HepG2 (cell line): ENCODE results near the gene GOLPH3. TPM values are rescaled to one million over a fixed set of nuclear protein-coding genes. Genes with fewer than 3 reads are reported as not detected.
A peak's percentile ranks its signal among the peaks of the same experiment; 100 is the strongest.

ENCODE experiments used
- ATAC-seq: fragments of 200-7000 bp; cut with Tn5 transposase; 3 replicates; pipeline ENCODE4 v1.9.1; 2020; ENCODE audit warnings: mild to moderate bottlenecking, moderate library complexity
- BruUV-seq: library from RNA; stranded (reverse); fragments of 400-500 nt; replicated peaks from 2 replicates; lab custom pipeline; 2021; lab: Mats Ljungman, UMichigan
- CTCF ChIA-PET: fragments of 300-600 bp; formaldehyde crosslinking; extraction: SDS; loops from one replicate; lab custom pipeline; 2021; ENCODE audit warnings: low total read pairs, inconsistent platforms, low intra/inter-chr PET ratio; lab: Yijun Ruan, JAX
- POLR2A ChIA-PET: fragments of 350-600 bp; sonication (Branson Sonifier 250); formaldehyde crosslinking; loops from one replicate; lab custom pipeline; 2020; ENCODE audit warnings: antibody characterized with exemption, inconsistent platforms; lab: Yijun Ruan, JAX
- DNase-seq: peaks from one replicate; pipeline ENCODE4 v3.0.0-alpha.2; 2015; ENCODE audit warnings: low spot score
- FAIRE-seq: peaks from 3 replicates; lab custom pipeline; 2011; peaks lifted over from hg19 to GRCh38; lab: Jason Lieb, UNC
- H2AFZ ChIP-seq: one replicate; pipeline ENCODE4 v1.6.1; 2011; ENCODE audit warnings: low read length, inconsistent platforms
- H3K27ac ChIP-seq: fragments of 300-600 bp; 3 replicates; pipeline ENCODE4 v1.8.0; 2011; ENCODE audit warnings: mixed run types, mild to moderate bottlenecking, mixed read lengths, low read length, inconsistent platforms; ENCODE audit not compliant: insufficient read depth; ENCODE audit errors: extremely low read length
- H3K27me3 ChIP-seq, 2 experiments: fragments of 200-600 bp in 1 of 2; 2 replicates in 1 of 2; 3 replicates in 1 of 2; pipeline versions ENCODE4 v1.6.0 to v1.8.0; 2011; ENCODE audit warnings: low read length in 2 of 2, mild to moderate bottlenecking in 2 of 2, moderate library complexity in 2 of 2, inconsistent platforms in 1 of 2; ENCODE audit not compliant: insufficient read depth in 2 of 2, control insufficient read depth in 1 of 2
- H3K36me3 ChIP-seq, 2 experiments: fragments of 200-600 bp in 1 of 2; replicated peaks in 1 of 2; 2 replicates in 1 of 2; 3 replicates in 1 of 2; pipeline versions ENCODE4 v1.5.1 to v1.8.0; 2011; ENCODE audit warnings: low read length in 2 of 2, inconsistent platforms in 1 of 2; ENCODE audit not compliant: insufficient read depth in 2 of 2, control insufficient read depth in 1 of 2
- H3K4me1 ChIP-seq: 2 replicates; pipeline ENCODE4 v1.5.1; 2012; ENCODE audit warnings: low read length, inconsistent platforms; ENCODE audit not compliant: insufficient read depth
- H3K4me2 ChIP-seq: 2 replicates; pipeline ENCODE4 v1.6.0; 2011; ENCODE audit warnings: low read depth, low read length, inconsistent platforms
- H3K4me3 ChIP-seq, 3 experiments: fragments of 200-600 bp in 1 of 3; sonication (generic), shearing (Covaris generic) in 1 of 3; replicated peaks in 1 of 3; 2 replicates each; pipeline ENCODE4 v1.5.1; 2011 to 2016; ENCODE audit warnings: low read length in 3 of 3, inconsistent platforms in 2 of 3, low read depth in 2 of 3, mild to moderate bottlenecking in 2 of 3, control low read depth in 1 of 3, mixed read lengths in 1 of 3; ENCODE audit not compliant: insufficient read depth in 1 of 3
- H3K79me2 ChIP-seq: one replicate; pipeline ENCODE4 v1.6.1; 2011; ENCODE audit warnings: low read length, inconsistent platforms; ENCODE audit not compliant: insufficient read depth
- H3K9ac ChIP-seq: 2 replicates; pipeline ENCODE4 v1.6.0; 2011; ENCODE audit warnings: mild to moderate bottlenecking, low read depth, low read length, inconsistent platforms; ENCODE audit not compliant: insufficient read depth
- H3K9me3 ChIP-seq: 2 replicates; pipeline ENCODE4 v1.5.1; 2012; ENCODE audit warnings: mild to moderate bottlenecking, low read length
- H4K20me1 ChIP-seq: 2 replicates; pipeline ENCODE4 v1.6.0; 2011; ENCODE audit warnings: inconsistent platforms, mild to moderate bottlenecking, low read length, moderate library complexity; ENCODE audit not compliant: insufficient read depth
- ATF1 ChIP-seq: IDR thresholded peaks from 2 replicates; pipeline ENCODE4 v1.6.1; 2016; ENCODE audit warnings: mild to moderate bottlenecking, control low read depth
- CEBPB ChIP-seq: IDR thresholded peaks from 2 replicates; pipeline ENCODE4 v1.6.1; 2011; ENCODE audit warnings: low read depth, low read length, improper control_type of control experiment, borderline replicate concordance
- ELF1 ChIP-seq: sonication (generic); formaldehyde crosslinking; IDR thresholded peaks from 2 replicates; pipeline ENCODE4 v1.4.0; 2020; ENCODE audit warnings: missing genetic modification reagents
- HNF4A ChIP-seq: sonication (generic); formaldehyde crosslinking; IDR thresholded peaks from 2 replicates; pipeline ENCODE4 v1.4.0; 2020; ENCODE audit warnings: missing genetic modification reagents
- NR2C2 ChIP-seq: sonication (generic); formaldehyde crosslinking; IDR thresholded peaks from 2 replicates; pipeline ENCODE4 v1.4.0; 2020; ENCODE audit warnings: missing genetic modification reagents, mild to moderate bottlenecking, moderate library complexity, borderline replicate concordance
- NR2F1 ChIP-seq, 2 experiments: fragments of 450-650 bp in 1 of 2; formaldehyde crosslinking in 1 of 2; IDR thresholded peaks; 2 replicates each; pipeline versions ENCODE4 v1.5.0 to v1.6.1; 2016 to 2020; ENCODE audit warnings: mild to moderate bottlenecking in 1 of 2, missing compliant biosample characterization in 1 of 2, missing genetic modification reagents in 1 of 2, moderate library complexity in 1 of 2
- NR2F6 ChIP-seq, 2 experiments: IDR thresholded peaks; 2 replicates each; pipeline ENCODE4 v1.6.1; 2016; ENCODE audit warnings: antibody characterized with exemption in 1 of 2, mild to moderate bottlenecking in 1 of 2
- SIX4 ChIP-seq: sonication (generic); formaldehyde crosslinking; IDR thresholded peaks from 2 replicates; pipeline ENCODE4 v1.4.0; 2020; ENCODE audit warnings: missing genetic modification reagents
- ZNF121 ChIP-seq: sonication (generic); formaldehyde crosslinking; IDR thresholded peaks from 2 replicates; pipeline ENCODE4 v1.5.0; 2020; ENCODE audit warnings: mild to moderate bottlenecking, missing genetic modification reagents
- ZNF446 ChIP-seq: sonication (generic); formaldehyde crosslinking; IDR thresholded peaks from 2 replicates; pipeline ENCODE4 v1.5.0; 2020; ENCODE audit warnings: mild to moderate bottlenecking, missing genetic modification reagents
- ZNF644 ChIP-seq: IDR thresholded peaks from 2 replicates; pipeline ENCODE4 v1.6.1; 2016; ENCODE audit warnings: low read depth
- WGBS: methylation state at CpG from one replicate; pipeline ENCODE4 v1.1.6; 2017; ENCODE audit warnings: low lambda C conversion rate; 5-methylcytosine and 5-hydroxymethylcytosine counted together
- in situ Hi-C: cut with HindIII; loops from 2 replicates; pipeline ENCODE4 v1.10.0; 2017; ENCODE audit warnings: low pct_unique_long_range_greater_than_20kb; ENCODE audit not compliant: extremely low pct_ligation_motif_present
- intact Hi-C: fragments of 100-400 bp; cut with micrococcal nuclease; formaldehyde crosslinking; loops from one replicate; pipeline ENCODE4 v1.10.0; 2022; ENCODE audit not compliant: unreplicated experiment
- polyA plus RNA-seq, 8 experiments: library from polyadenylated mRNA; depleted of rRNA in 3 of 8; stranded (reverse) in 7 of 8; unstranded in 1 of 8; fragments of >200 nt; fragmentation: Illumina TruSeq in 4 of 8; extraction: Trizol in 4 of 8; gene quantifications; 2 replicates each; pipeline versions ENCODE4 v1.2.1 to v1.2.3, GENCODE V29; 2011 to 2016; ENCODE audit warnings: low read depth in 4 of 8, missing spikeins in 1 of 8, mixed read lengths in 1 of 8; ENCODE audit not compliant: insufficient read depth in 1 of 8
- total RNA-seq, 5 experiments: library from RNA; depleted of rRNA; stranded (reverse); fragments of >200 nt; fragmentation: Illumina TruSeq; extraction: Trizol; gene quantifications; 2 replicates each; pipeline ENCODE4 v1.2.3, GENCODE V29; 2016; ENCODE audit warnings: low read depth in 1 of 5
- TF ChIP-seq, protein P1 (sequence below): sonication (generic); formaldehyde crosslinking; IDR thresholded peaks from 2 replicates; pipeline ENCODE4 v1.9.0; 2022; ENCODE audit warnings: low read depth, missing genetic modification reagents
- TF ChIP-seq, protein P2 (sequence below): sonication (generic); formaldehyde crosslinking; IDR thresholded peaks from 2 replicates; pipeline ENCODE4 v1.4.0; 2020; ENCODE audit warnings: mild to moderate bottlenecking, missing genetic modification reagents
- TF ChIP-seq, protein P3 (sequence below): IDR thresholded peaks from 2 replicates; pipeline ENCODE4 v1.6.1; 2016; ENCODE audit warnings: missing compliant biosample characterization, missing genetic modification reagents, borderline replicate concordance
- TF ChIP-seq, protein P4 (sequence below): sonication (generic); formaldehyde crosslinking; IDR thresholded peaks from 2 replicates; pipeline ENCODE4 v1.4.0; 2020; ENCODE audit warnings: mild to moderate bottlenecking, missing genetic modification reagents

The GOLPH3 gene
- total and polyA plus RNA-seq, 2 of the 13 experiments (the other 11 are each of a cell fraction or from before 2014, with no cell fraction given): 59.5 to 84.5 TPM

DNA sequence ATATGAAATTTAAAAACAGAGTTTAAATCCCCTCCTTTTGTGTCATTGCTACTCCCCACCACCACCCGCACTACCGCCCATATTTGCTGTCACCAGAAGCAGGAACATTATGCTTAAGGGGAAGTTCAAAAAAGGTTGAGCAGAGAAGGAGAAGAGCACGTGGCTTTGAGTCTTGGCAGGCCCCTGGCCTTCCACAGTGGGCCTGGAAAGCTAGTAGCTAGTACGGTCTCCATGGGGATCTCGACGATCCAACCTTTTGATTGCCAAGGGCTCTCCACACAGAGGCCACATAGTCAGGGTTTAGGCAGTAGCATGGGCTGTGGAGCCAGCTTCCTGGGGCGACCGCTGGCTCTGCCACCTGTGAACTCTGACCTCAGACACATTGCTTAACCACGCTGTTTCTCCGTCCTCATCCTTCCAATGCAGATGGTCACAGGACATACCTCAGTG is 90.1 kb downstream of the GOLPH3 start:
- H3K36me3 ChIP-seq: no peaks in the 10 kb centered on the region
- WGBS: 26% methylated on average over 10 of the region's 10 CpGs
- in situ Hi-C loops: no loop called here
- no peaks in the 10 kb centered on the region for H3K9me3 ChIP-seq
- no peak overlapping the region for H3K4me3 ChIP-seq
- no peak overlapping the region for H3K27ac ChIP-seq
- DNase-seq (peak; percentile 12), ATAC-seq (peak; percentile 76), FAIRE-seq (peak; percentile 48)
- no TSS peak for BruUV-seq
- no peaks in the 10 kb centered on the region for H3K27me3 ChIP-seq
- no peak overlapping the region for H3K4me2 ChIP-seq
- H2AFZ ChIP-seq: no peak overlapping the region
- intact Hi-C loops: loop anchor here (1.0 kb wide), 1 partner anchor 10 kb away; no protein-coding TSS in a partner anchor
- H3K9ac ChIP-seq: no peak overlapping the region
- peaks cover 19% of the 10 kb centered on the region for H3K4me1 ChIP-seq
- H4K20me1 ChIP-seq: no peaks in the 10 kb centered on the region
- ChIA-PET CTCF (no interaction called here), POLR2A (no interaction called here)
- H3K79me2 ChIP-seq: no peaks in the 10 kb centered on the region
- peak in 1 of 2 experiments; percentile 43; a peak in 1 of 4 replicates for TF ChIP-seq NR2F1 (CRISPR knock-in tag; IDR thresholded peaks at IDR 0.05)
- TF ChIP-seq SIX4 (CRISPR knock-in tag): no peak
- TF ChIP-seq NR2C2 (CRISPR knock-in tag): peak; percentile 91
- TF ChIP-seq ZNF644 (CRISPR knock-in tag): 0 out of 2 replicates have a peak, but pooled peaks have one; percentile 14
- peak; percentile 61 for TF ChIP-seq HNF4A (CRISPR knock-in tag)
- TF ChIP-seq, protein P1, sequence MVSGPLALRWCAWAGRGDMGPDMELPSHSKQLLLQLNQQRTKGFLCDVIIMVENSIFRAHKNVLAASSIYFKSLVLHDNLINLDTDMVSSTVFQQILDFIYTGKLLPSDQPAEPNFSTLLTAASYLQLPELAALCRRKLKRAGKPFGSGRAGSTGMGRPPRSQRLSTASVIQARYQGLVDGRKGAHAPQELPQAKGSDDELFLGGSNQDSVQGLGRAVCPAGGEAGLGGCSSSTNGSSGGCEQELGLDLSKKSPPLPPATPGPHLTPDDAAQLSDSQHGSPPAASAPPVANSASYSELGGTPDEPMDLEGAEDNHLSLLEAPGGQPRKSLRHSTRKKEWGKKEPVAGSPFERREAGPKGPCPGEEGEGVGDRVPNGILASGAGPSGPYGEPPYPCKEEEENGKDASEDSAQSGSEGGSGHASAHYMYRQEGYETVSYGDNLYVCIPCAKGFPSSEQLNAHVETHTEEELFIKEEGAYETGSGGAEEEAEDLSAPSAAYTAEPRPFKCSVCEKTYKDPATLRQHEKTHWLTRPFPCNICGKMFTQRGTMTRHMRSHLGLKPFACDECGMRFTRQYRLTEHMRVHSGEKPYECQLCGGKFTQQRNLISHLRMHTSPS (CRISPR knock-in tag): no peak
- peak; percentile 74 for TF ChIP-seq NR2F6 (IDR thresholded peaks at IDR 0.05)
- peak; percentile 82 for TF ChIP-seq NR2F6 (CRISPR knock-in tag; IDR thresholded peaks at IDR 0.05)
- TF ChIP-seq, protein P2, sequence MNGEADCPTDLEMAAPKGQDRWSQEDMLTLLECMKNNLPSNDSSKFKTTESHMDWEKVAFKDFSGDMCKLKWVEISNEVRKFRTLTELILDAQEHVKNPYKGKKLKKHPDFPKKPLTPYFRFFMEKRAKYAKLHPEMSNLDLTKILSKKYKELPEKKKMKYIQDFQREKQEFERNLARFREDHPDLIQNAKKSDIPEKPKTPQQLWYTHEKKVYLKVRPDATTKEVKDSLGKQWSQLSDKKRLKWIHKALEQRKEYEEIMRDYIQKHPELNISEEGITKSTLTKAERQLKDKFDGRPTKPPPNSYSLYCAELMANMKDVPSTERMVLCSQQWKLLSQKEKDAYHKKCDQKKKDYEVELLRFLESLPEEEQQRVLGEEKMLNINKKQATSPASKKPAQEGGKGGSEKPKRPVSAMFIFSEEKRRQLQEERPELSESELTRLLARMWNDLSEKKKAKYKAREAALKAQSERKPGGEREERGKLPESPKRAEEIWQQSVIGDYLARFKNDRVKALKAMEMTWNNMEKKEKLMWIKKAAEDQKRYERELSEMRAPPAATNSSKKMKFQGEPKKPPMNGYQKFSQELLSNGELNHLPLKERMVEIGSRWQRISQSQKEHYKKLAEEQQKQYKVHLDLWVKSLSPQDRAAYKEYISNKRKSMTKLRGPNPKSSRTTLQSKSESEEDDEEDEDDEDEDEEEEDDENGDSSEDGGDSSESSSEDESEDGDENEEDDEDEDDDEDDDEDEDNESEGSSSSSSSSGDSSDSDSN (CRISPR knock-in tag): no peak
- TF ChIP-seq, protein P3, sequence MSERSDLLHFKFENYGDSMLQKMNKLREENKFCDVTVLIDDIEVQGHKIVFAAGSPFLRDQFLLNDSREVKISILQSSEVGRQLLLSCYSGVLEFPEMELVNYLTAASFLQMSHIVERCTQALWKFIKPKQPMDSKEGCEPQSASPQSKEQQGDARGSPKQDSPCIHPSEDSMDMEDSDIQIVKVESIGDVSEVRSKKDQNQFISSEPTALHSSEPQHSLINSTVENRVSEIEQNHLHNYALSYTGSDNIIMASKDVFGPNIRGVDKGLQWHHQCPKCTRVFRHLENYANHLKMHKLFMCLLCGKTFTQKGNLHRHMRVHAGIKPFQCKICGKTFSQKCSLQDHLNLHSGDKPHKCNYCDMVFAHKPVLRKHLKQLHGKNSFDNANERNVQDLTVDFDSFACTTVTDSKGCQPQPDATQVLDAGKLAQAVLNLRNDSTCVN: no peak
- no peak for TF ChIP-seq ZNF121
- TF ChIP-seq CEBPB: peak; percentile 67; the same call in 1 of the 2 replicates
- TF ChIP-seq, protein P4, sequence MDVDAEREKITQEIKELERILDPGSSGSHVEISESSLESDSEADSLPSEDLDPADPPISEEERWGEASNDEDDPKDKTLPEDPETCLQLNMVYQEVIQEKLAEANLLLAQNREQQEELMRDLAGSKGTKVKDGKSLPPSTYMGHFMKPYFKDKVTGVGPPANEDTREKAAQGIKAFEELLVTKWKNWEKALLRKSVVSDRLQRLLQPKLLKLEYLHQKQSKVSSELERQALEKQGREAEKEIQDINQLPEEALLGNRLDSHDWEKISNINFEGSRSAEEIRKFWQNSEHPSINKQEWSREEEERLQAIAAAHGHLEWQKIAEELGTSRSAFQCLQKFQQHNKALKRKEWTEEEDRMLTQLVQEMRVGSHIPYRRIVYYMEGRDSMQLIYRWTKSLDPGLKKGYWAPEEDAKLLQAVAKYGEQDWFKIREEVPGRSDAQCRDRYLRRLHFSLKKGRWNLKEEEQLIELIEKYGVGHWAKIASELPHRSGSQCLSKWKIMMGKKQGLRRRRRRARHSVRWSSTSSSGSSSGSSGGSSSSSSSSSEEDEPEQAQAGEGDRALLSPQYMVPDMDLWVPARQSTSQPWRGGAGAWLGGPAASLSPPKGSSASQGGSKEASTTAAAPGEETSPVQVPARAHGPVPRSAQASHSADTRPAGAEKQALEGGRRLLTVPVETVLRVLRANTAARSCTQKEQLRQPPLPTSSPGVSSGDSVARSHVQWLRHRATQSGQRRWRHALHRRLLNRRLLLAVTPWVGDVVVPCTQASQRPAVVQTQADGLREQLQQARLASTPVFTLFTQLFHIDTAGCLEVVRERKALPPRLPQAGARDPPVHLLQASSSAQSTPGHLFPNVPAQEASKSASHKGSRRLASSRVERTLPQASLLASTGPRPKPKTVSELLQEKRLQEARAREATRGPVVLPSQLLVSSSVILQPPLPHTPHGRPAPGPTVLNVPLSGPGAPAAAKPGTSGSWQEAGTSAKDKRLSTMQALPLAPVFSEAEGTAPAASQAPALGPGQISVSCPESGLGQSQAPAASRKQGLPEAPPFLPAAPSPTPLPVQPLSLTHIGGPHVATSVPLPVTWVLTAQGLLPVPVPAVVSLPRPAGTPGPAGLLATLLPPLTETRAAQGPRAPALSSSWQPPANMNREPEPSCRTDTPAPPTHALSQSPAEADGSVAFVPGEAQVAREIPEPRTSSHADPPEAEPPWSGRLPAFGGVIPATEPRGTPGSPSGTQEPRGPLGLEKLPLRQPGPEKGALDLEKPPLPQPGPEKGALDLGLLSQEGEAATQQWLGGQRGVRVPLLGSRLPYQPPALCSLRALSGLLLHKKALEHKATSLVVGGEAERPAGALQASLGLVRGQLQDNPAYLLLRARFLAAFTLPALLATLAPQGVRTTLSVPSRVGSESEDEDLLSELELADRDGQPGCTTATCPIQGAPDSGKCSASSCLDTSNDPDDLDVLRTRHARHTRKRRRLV (CRISPR knock-in tag): no peak
- TF ChIP-seq ATF1 (CRISPR knock-in tag): no peak
- no peak for TF ChIP-seq ELF1 (CRISPR knock-in tag)
- TF ChIP-seq ZNF446 (CRISPR knock-in tag): no peak
